NCI-H524 treated with DMSO at 0.1 percent for 48 hours (cell line): ENCODE results near the gene KLHL40.

ENCODE experiments used
- DNase-seq: peaks from one replicate; lab custom pipeline; 2025; lab: John Stamatoyannopoulos, UW

Gene KLHL40

GRCh38 chr3:42685363-42685881 is at the start of gene KLHL40:
Gene KLHL40 (plus strand): TSS chr3:42685537. CDS start chr3:42685619, 82 bp downstream.
- DNase-seq, result no peak

- no peak for DNase-seq
Observed at GRCh38 chr3:42637001-42637400, 48.3 kb upstream of the KLHL40 start.

GRCh38 chr3:42638339-42638842 is 46.9 kb upstream of the KLHL40 start:
- no peak for DNase-seq

GRCh38 chr3:42639192-42639591 is 46.1 kb upstream of the KLHL40 start:
- DNase-seq, result no peak

GRCh38 chr3:42640129-42640528 is 45.2 kb upstream of the KLHL40 start:
- no peak for DNase-seq

- no peak for DNase-seq
Observed at GRCh38 chr3:42640771-42641370, 44.5 kb upstream of the KLHL40 start.

GRCh38 chr3:42647821-42648459 is 37.4 kb upstream of the KLHL40 start:
- no peak for DNase-seq

GRCh38 chr3:42649006-42649405 is 36.3 kb upstream of the KLHL40 start:
- no peak for DNase-seq

- no peak for DNase-seq
Observed at GRCh38 chr3:42649783-42650182, 35.6 kb upstream of the KLHL40 start.

GRCh38 chr3:42651248-42652091 is 33.9 kb upstream of the KLHL40 start:
- DNase-seq, result no peak

- no peak for DNase-seq
Observed at GRCh38 chr3:42652251-42652610, 33.1 kb upstream of the KLHL40 start.

GRCh38 chr3:42652611-42653302 is 32.6 kb upstream of the KLHL40 start:
- no peak for DNase-seq

GRCh38 chr3:42653303-42653559 is 32.1 kb upstream of the KLHL40 start:
- DNase-seq, result no peak

GRCh38 chr3:42653560-42654330 is 31.6 kb upstream of the KLHL40 start, which contains the start of gene ZBTB47:
Gene ZBTB47 (plus strand): TSS chr3:42653697. CDS start chr3:42658356, 4,659 bp downstream.
- DNase-seq, result no peak

GRCh38 chr3:42654331-42655201 is 30.8 kb upstream of the KLHL40 start:
- no peak for DNase-seq

- no peak for DNase-seq
Observed at GRCh38 chr3:42655331-42655888, 29.9 kb upstream of the KLHL40 start.

- no peak for DNase-seq
Observed at GRCh38 chr3:42655980-42656679, 29.2 kb upstream of the KLHL40 start.

- DNase-seq, result no peak
Observed at GRCh38 chr3:42656680-42657610, 28.4 kb upstream of the KLHL40 start.
